Epithelial cell of proximal tubule (primary cell): ENCODE data around the gene CLDN8. TPM values are rescaled to one million over a fixed set of nuclear protein-coding genes. Genes with fewer than 3 reads are reported as not detected.

Source experiments
- DNase-seq: peaks from one replicate; pipeline ENCODE4 v3.0.0-alpha.2; 2011; ENCODE audit warnings: low read depth
- H3K4me3 ChIP-seq: 2 replicates; pipeline ENCODE4 v1.5.1; 2011; ENCODE audit warnings: low read depth, mild to moderate bottlenecking, low read length
- CTCF ChIP-seq: conservative IDR thresholded peaks from 2 replicates; pipeline ENCODE4 v1.5.1; 2012; ENCODE audit warnings: low read depth, mild to moderate bottlenecking, low read length
- total RNA-seq: library from RNA; depleted of rRNA; stranded (reverse); fragments of >200 nt; gene quantifications from 2 replicates; pipeline ENCODE4 v1.2.3, GENCODE V29; 2015

The CLDN8 gene
- total RNA-seq, 1 donor from 2014 or later: not detected

- no peak for DNase-seq
- no peak overlapping the region for H3K4me3 ChIP-seq
- TF ChIP-seq CTCF: no peak
These were observed 16.1 kb upstream of the CLDN8 start for GRCh38 chr21:30232011-30232410.

- no peak for TF ChIP-seq CTCF
- DNase-seq: peak; percentile 53
- no peak overlapping the region for H3K4me3 ChIP-seq
These were observed 11.9 kb upstream of the CLDN8 start for GRCh38 chr21:30227633-30228404.

- no peak overlapping the region for H3K4me3 ChIP-seq
- no peak for TF ChIP-seq CTCF
- DNase-seq: no peak
These were observed 11.2 kb upstream of the CLDN8 start for GRCh38 chr21:30227128-30227527.

GRCh38 chr21:30223596-30223995 lies 7.7 kb upstream of the CLDN8 start:
- no peak overlapping the region for H3K4me3 ChIP-seq
- TF ChIP-seq CTCF: no peak
- no peak for DNase-seq

- TF ChIP-seq CTCF: no peak
- no peak overlapping the region for H3K4me3 ChIP-seq
- no peak for DNase-seq
These were observed 6.8 kb upstream of the CLDN8 start for GRCh38 chr21:30222724-30223123.

GRCh38 chr21:30211071-30211470 lies 4.8 kb downstream of the CLDN8 start:
- TF ChIP-seq CTCF: no peak
- DNase-seq: no peak
- H3K4me3 ChIP-seq: no peak overlapping the region

- H3K4me3 ChIP-seq: no peak overlapping the region
- no peak for TF ChIP-seq CTCF
- no peak for DNase-seq
These were observed 6.3 kb downstream of the CLDN8 start for GRCh38 chr21:30209601-30210000.
